Calu3 (cell line): ENCODE results near the gene IFT20. TPM values are rescaled to one million over a fixed set of nuclear protein-coding genes. Genes with fewer than 3 reads are reported as not detected.

Experiments
- BruUV-seq: library from RNA; stranded (reverse); fragments of 400-500 nt; replicated peaks from 2 replicates; lab custom pipeline; 2021; lab: Mats Ljungman, UMichigan
- CTCF ChIA-PET: fragments of 300-600 bp; sonication (Branson Sonifier 250); formaldehyde crosslinking; loops from one replicate; lab custom pipeline; 2022; ENCODE audit warnings: antibody characterized with exemption; lab: Charles Lee
- DNase-seq: peaks from one replicate; pipeline ENCODE4 v3.0.0; 2022
- H3K27ac Mint-ChIP-seq: one replicate; pipeline ENCODE4 v1.8.0; 2022; ENCODE audit warnings: mixed read lengths; ENCODE audit not compliant: unreplicated experiment
- H3K27me3 Mint-ChIP-seq: one replicate; pipeline ENCODE4 v1.8.0; 2022; ENCODE audit warnings: mixed read lengths; ENCODE audit not compliant: unreplicated experiment
- H3K36me3 Mint-ChIP-seq: one replicate; pipeline ENCODE4 v1.8.0; 2022; ENCODE audit warnings: mild to moderate bottlenecking, moderate library complexity, mixed read lengths; ENCODE audit not compliant: insufficient read depth, unreplicated experiment
- H3K4me1 Mint-ChIP-seq: one replicate; pipeline ENCODE4 v1.8.0; 2022; ENCODE audit warnings: mild to moderate bottlenecking, low read depth, mixed read lengths; ENCODE audit not compliant: unreplicated experiment
- H3K4me3 Mint-ChIP-seq: one replicate; pipeline ENCODE4 v1.8.0; 2022; ENCODE audit warnings: mild to moderate bottlenecking, low read depth, moderate library complexity, mixed read lengths; ENCODE audit not compliant: unreplicated experiment
- H3K9me3 Mint-ChIP-seq: one replicate; pipeline ENCODE4 v1.8.0; 2022; ENCODE audit warnings: low read depth, mixed read lengths; ENCODE audit not compliant: unreplicated experiment
- CTCF ChIP-seq: fragments of 200-600 bp; IDR thresholded peaks from one replicate; pipeline ENCODE4 v1.8.0; 2022; ENCODE audit warnings: antibody characterized with exemption; ENCODE audit not compliant: unreplicated experiment
- intact Hi-C: fragments of 100-400 bp; cut with micrococcal nuclease; formaldehyde crosslinking; loops from one replicate; pipeline ENCODE4 v1.10.0; 2022; ENCODE audit not compliant: unreplicated experiment
- total RNA-seq: library from RNA; stranded (reverse); gene quantifications from 2 replicates; pipeline ENCODE4 v1.2.3, GENCODE V29; 2022

Gene IFT20
- total RNA-seq, 1 experiment from 2014 or later, result 32.1 TPM

GRCh38 chr17:28331891-28332420 lies 3.3 kb downstream of the IFT20 start:
- Mint-ChIP-seq H3K4me1 (peaks cover 27% of the 10 kb centered on the region), H3K9me3 (no peaks in the 10 kb centered on the region), H3K4me3 (no peak overlapping the region), H3K36me3 (peaks cover 65% of the 10 kb centered on the region), H3K27ac (peak overlapping the region; percentile 15), H3K27me3 (no peaks in the 10 kb centered on the region)
- intact Hi-C loops, result no loop called here
- CTCF ChIA-PET, result no interaction called here
- no peak for TF ChIP-seq CTCF
- no TSS peak for BruUV-seq
- no peak for DNase-seq

GRCh38 chr17:28330671-28331070 lies 4.6 kb downstream of the IFT20 start:
- no peak for TF ChIP-seq CTCF
- BruUV-seq, result no TSS peak
- DNase-seq, result no peak
- Mint-ChIP-seq H3K9me3 (no peaks in the 10 kb centered on the region), H3K36me3 (peaks cover 65% of the 10 kb centered on the region), H3K27ac (no peak overlapping the region), H3K27me3 (no peaks in the 10 kb centered on the region), H3K4me1 (peaks cover 34% of the 10 kb centered on the region), H3K4me3 (no peak overlapping the region)
- CTCF ChIA-PET, result no interaction called here
- intact Hi-C loops, result no loop called here

GRCh38 chr17:28328325-28328724 lies 6.9 kb downstream of the IFT20 start:
- BruUV-seq, result no TSS peak
- TF ChIP-seq CTCF, result no peak
- no peaks in the 10 kb centered on the region for H3K9me3 Mint-ChIP-seq
- no peak for DNase-seq
- peaks cover 34% of the 10 kb centered on the region for H3K4me1 Mint-ChIP-seq
- H3K4me3 Mint-ChIP-seq, result no peak overlapping the region
- H3K27ac Mint-ChIP-seq, result no peak overlapping the region
- no peaks in the 10 kb centered on the region for H3K27me3 Mint-ChIP-seq
- CTCF ChIA-PET, result no interaction called here
- peaks cover 59% of the 10 kb centered on the region for H3K36me3 Mint-ChIP-seq
- intact Hi-C loops, result loop anchor here (5.0 to 10.0 kb wide), 2 partner anchors 71 to 274 kb away; no protein-coding TSS in a partner anchor

GRCh38 chr17:28327709-28328108 lies 7.6 kb downstream of the IFT20 start:
- BruUV-seq, result no TSS peak
- Mint-ChIP-seq H3K4me1 (peaks cover 41% of the 10 kb centered on the region), H3K36me3 (peaks cover 59% of the 10 kb centered on the region), H3K27ac (no peak overlapping the region), H3K9me3 (no peaks in the 10 kb centered on the region), H3K27me3 (no peaks in the 10 kb centered on the region), H3K4me3 (no peak overlapping the region)
- intact Hi-C loops, result loop anchor here (5.0 to 10.0 kb wide), 2 partner anchors 70 to 273 kb away; no protein-coding TSS in a partner anchor
- TF ChIP-seq CTCF, result no peak
- no peak for DNase-seq
- CTCF ChIA-PET, result no interaction called here
